Tibial nerve (tissue), 4 donors: ENCODE data around the gene ABCG2. TPM values are rescaled to one million over a fixed set of nuclear protein-coding genes. Genes with fewer than 3 reads are reported as not detected.
"Not testable (repeated sequence)": the region's sequence is repeated elsewhere in the genome, so short reads cannot be mapped to it uniquely, and the experiment has no call there.

Experiments used
- DNase-seq, 2 donors: peaks; one replicate each; pipeline ENCODE4 v3.0.0-alpha.2; 2019; ENCODE audit warnings: low spot score in 2 of 2
- H3K27ac ChIP-seq, 4 donors: fragments of 200-600 bp; sonication (generic) in 3 of 4; one replicate each; pipeline ENCODE4 v1.5.1; 2017 to 2019; ENCODE audit warnings: mild to moderate bottlenecking in 1 of 4
- H3K27me3 ChIP-seq, 2 donors: fragments of 200-600 bp; sonication (generic) in 1 of 2; one replicate each; pipeline versions ENCODE4 v1.5.1 to v1.6.0; 2017 to 2019
- H3K36me3 ChIP-seq, 3 donors: fragments of 200-600 bp; sonication (generic); one replicate each; pipeline ENCODE4 v1.5.1; 2018 to 2019
- H3K4me1 ChIP-seq, 4 donors: fragments of 200-600 bp; sonication (generic) in 3 of 4; one replicate each; pipeline ENCODE4 v1.5.1; 2017 to 2019
- H3K4me3 ChIP-seq, 4 donors: fragments of 200-600 bp; sonication (generic) in 3 of 4; one replicate each; pipeline ENCODE4 v1.5.1; 2017 to 2019; ENCODE audit warnings: mild to moderate bottlenecking in 1 of 4, moderate library complexity in 1 of 4
- H3K9me3 ChIP-seq, 4 donors: fragments of 200-600 bp; sonication (generic) in 3 of 4; one replicate each; pipeline ENCODE4 v1.5.1; 2017 to 2019
- CTCF ChIP-seq, 5 experiments: fragments of 200-600 bp in 3 of 5; fragments of 450-650 bp in 2 of 5; sonication (generic) in 3 of 5; IDR thresholded peaks; one replicate each; pipeline ENCODE4 v1.5.1; 2016 to 2019; ENCODE audit warnings: antibody characterized with exemption in 5 of 5, mild to moderate bottlenecking in 3 of 5, moderate library complexity in 2 of 5
- EP300 ChIP-seq, 2 donors: sonication (generic); formaldehyde crosslinking; IDR thresholded peaks; one replicate each; pipeline ENCODE4 v1.6.1; 2017; ENCODE audit warnings: antibody characterized with exemption in 2 of 2, mild to moderate bottlenecking in 1 of 2
- POLR2A ChIP-seq, 2 donors: fragments of 450-650 bp; IDR thresholded peaks; one replicate each; pipeline ENCODE4 v1.6.1; 2017; ENCODE audit warnings: antibody characterized with exemption in 2 of 2, mild to moderate bottlenecking in 2 of 2, moderate library complexity in 2 of 2
- WGBS, 2 donors: methylation state at CpG; one replicate each; pipeline ENCODE4 v1.1.5; 2018; 5-methylcytosine and 5-hydroxymethylcytosine counted together
- total RNA-seq, 4 donors: library from RNA; depleted of rRNA; stranded (reverse); fragments of >200 nt; gene quantifications; one replicate each; pipeline ENCODE4 v1.1.0, GENCODE V29; 2016

The ABCG2 gene
- total RNA-seq, 4 donors from 2014 or later: 5.3 to 12.0 (median 8.2) TPM

DNA sequence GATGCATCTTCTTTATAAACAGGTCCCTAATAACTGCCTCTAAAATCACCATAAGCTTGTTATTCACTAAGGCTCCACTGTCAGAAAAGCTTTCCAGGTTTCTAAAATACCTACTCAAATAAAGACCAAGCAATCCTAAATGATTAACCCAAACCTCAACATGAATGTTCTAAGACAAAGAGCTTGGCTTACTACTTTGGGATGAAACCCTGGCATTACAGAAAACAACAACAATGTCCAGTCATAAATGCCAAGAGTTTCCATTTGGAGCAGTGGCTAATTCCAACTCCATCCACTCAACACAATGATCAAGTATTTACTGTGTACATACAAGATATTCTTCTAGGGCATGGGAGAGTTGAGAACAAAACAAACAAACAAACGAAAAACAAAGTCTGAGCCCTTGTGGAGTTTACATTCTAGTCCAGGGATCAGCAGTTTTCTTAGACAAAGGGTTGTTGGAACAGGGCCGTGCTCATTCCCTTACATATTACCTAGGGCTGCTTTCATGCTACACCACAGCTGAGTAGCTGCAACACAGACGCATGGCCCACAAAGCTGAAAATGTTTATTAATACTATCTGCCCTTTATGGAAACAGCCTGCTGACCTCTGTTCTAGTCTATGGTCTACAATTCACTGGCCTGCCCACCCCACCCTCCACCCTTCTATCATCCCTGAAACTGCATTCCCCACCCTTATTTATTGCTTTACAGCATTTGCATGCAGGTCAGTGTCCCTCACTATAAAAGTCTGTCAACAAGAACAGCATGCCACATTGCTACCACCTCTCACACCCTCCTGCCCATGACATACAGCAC lies 23.7 kb downstream of the ABCG2 start:
- H3K9me3 ChIP-seq: no peaks in the 10 kb centered on the region
- H3K4me3 ChIP-seq: no peak overlapping the region
- H3K27ac ChIP-seq: peak overlapping the region in 1 of 4 donors; percentile 8
- H3K4me1 ChIP-seq: peaks cover 0 to 11% (median 0%) of the 10 kb centered on the region in 4 donors
- DNase-seq: no peak
- WGBS, 2 donors: 86 to 89% methylated on average over 3 of the region's 3 CpGs
- no peaks in the 10 kb centered on the region for H3K27me3 ChIP-seq
- no peak for TF ChIP-seq EP300 (IDR thresholded peaks at IDR 0.05)
- TF ChIP-seq POLR2A (IDR thresholded peaks at IDR 0.05): no peak
- TF ChIP-seq CTCF (IDR thresholded peaks at IDR 0.05): no peak
- peaks cover 0 to 12% (median 0%) of the 10 kb centered on the region in 3 donors for H3K36me3 ChIP-seq

DNA sequence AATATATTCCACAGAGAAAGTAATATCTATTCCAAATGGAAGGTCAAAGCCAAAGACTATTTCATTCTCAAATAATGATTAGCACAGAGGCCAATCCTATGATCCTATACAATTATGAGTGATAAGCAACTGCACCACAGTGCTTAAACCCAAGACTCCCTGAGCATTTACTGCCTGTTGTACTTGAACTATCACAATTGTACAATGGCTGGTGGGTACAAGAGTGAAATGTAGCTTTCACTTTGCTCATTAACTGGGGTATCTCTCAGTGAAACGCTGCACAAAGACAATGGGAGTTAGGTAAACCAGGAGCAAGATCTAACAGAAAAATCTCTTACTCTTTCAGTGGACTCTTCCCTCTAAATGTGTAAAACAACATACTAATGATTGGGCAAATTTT lies 24.3 kb downstream of the ABCG2 start:
- WGBS, 2 donors: 90% methylated on average over 1 of the region's 1 CpG
- TF ChIP-seq CTCF (IDR thresholded peaks at IDR 0.05): no peak
- TF ChIP-seq POLR2A (IDR thresholded peaks at IDR 0.05): no peak
- no peak for TF ChIP-seq EP300 (IDR thresholded peaks at IDR 0.05)
- H3K36me3 ChIP-seq: peaks cover 0 to 12% (median 0%) of the 10 kb centered on the region in 3 donors
- peaks cover 0 to 11% (median 0%) of the 10 kb centered on the region in 4 donors for H3K4me1 ChIP-seq
- H3K27me3 ChIP-seq: no peaks in the 10 kb centered on the region
- peak overlapping the region in 1 of 4 donors; percentile 8 for H3K27ac ChIP-seq
- no peak overlapping the region for H3K4me3 ChIP-seq
- H3K9me3 ChIP-seq: no peaks in the 10 kb centered on the region
- no peak for DNase-seq

DNA sequence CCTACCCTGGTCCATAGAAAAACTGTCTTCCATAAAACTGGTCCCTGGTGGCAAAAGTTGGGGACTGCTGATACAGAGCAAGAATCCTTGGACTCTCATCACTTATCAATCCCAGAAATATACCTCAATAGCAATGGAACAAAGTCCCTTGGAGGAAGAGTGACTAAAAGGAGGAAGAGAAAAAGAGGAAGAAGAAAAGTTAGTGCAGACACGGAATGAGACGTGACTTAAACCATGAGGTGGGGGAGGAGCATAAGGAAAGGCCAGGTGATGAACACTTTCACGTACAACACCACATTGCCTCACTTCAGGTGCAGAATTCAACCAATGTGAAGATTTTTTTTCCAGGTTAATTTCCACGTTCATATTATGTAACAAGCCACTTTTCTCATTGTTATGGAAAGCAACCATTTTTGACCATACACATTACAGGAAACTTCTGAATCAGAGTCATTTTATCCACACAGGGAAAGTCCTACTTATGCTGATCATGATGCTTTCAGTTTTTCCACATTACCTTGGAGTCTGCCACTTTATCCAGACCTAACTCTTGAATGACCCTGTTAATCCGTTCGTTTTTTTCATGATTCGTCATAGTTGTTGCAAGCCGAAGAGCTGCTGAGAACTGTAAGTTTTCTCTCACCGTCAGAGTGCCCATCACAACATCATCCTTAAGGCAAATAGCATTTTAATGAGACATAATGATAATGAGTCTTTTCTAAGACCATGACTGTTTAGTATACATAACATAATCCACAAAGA lies 27.7 kb downstream of the ABCG2 start:
- Histone ChIP-seq H3K9me3 (peaks cover 0 to 8% (median 0%) of the 10 kb centered on the region in 4 donors), H3K27ac (no peak overlapping the region), H3K4me3 (no peak overlapping the region), H3K4me1 (no peaks in the 10 kb centered on the region), H3K27me3 (no peaks in the 10 kb centered on the region), H3K36me3 (peaks cover 0 to 15% (median 0%) of the 10 kb centered on the region in 3 donors)
- TF ChIP-seq EP300 (IDR thresholded peaks at IDR 0.05): no peak
- no peak for TF ChIP-seq POLR2A (IDR thresholded peaks at IDR 0.05)
- no peak for TF ChIP-seq CTCF (IDR thresholded peaks at IDR 0.05)
- WGBS, 2 donors: 86 to 95% methylated on average over 9 of the region's 9 CpGs
- no peak for DNase-seq

DNA sequence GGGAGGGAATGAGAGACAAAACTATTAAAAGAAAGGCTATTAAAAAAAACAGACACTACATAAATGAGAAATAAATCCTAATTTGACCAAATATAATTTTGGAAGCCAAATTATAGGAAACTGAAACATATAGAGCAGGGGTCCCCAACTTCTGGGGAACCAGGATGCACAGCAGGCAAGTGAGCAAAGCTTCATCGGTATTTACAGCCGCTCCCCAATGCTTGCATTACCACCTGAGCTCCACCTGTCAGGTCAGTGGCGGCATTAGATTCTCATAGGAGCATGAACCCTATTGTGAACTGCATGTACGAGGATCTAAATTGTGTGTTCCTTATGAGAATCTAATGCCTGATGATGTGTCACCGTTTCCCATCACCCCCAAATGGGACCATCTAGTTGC lies 28.4 kb downstream of the ABCG2 start:
- Histone ChIP-seq H3K27me3 (no peaks in the 10 kb centered on the region), H3K27ac (no peak overlapping the region), H3K4me1 (no peaks in the 10 kb centered on the region), H3K4me3 (no peak overlapping the region), H3K36me3 (peaks cover 0 to 15% (median 0%) of the 10 kb centered on the region in 3 donors), H3K9me3 (peaks cover 0 to 8% (median 0%) of the 10 kb centered on the region in 4 donors)
- 96 to 97% methylated on average over 5 of the region's 5 CpGs for WGBS, 2 donors
- DNase-seq: no peak
- no peak for TF ChIP-seq EP300 (IDR thresholded peaks at IDR 0.05)
- no peak for TF ChIP-seq POLR2A (IDR thresholded peaks at IDR 0.05)
- no peak for TF ChIP-seq CTCF (IDR thresholded peaks at IDR 0.05)

DNA sequence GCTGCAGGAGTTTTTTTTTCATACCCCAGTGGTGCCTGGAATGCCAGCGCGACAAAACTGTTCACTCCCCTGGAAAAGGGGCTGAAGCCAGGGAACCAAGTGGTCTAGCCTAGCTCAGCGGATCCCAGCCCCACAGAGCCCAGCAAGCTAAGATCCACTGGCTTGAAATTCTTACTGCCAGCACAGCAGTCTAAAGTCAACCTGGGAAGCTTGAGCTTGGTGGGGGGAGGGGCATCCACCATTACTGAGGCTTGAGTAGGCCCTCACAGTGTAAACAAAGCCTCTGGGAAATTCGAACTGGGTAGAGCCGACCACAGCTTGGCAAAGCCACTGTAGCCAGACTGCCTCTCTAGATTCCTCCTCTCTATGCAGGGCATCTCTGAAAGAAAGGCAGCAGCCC lies 36.2 kb downstream of the ABCG2 start:
- H3K4me3 ChIP-seq, DNase-seq, H3K27ac ChIP-seq, H3K27me3 ChIP-seq, H3K4me1 ChIP-seq: not testable (repeated sequence)
- 76 to 90% methylated on average over 5 of the region's 5 CpGs for WGBS, 2 donors
- Histone ChIP-seq H3K36me3 (peaks cover 0 to 32% (median 0%) of the 10 kb centered on the region in 3 donors), H3K9me3 (peaks cover 0 to 25% (median 5%) of the 10 kb centered on the region in 4 donors)
